Activated CD4-positive, CD25-positive, alpha-beta regulatory T cell treated with anti-CD3 and anti-CD28 coated beads, Interleukin-2, amount 50 U/mL, for 72 hours (primary cell): Measurements from ENCODE around the gene FN3KRP.
A peak's percentile ranks its signal among the peaks of the same experiment; 100 is the strongest.

Source experiments
- DNase-seq: peaks from one replicate; pipeline ENCODE4 v3.0.0; 2021

Gene FN3KRP, protein sequence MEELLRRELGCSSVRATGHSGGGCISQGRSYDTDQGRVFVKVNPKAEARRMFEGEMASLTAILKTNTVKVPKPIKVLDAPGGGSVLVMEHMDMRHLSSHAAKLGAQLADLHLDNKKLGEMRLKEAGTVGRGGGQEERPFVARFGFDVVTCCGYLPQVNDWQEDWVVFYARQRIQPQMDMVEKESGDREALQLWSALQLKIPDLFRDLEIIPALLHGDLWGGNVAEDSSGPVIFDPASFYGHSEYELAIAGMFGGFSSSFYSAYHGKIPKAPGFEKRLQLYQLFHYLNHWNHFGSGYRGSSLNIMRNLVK

DNA sequence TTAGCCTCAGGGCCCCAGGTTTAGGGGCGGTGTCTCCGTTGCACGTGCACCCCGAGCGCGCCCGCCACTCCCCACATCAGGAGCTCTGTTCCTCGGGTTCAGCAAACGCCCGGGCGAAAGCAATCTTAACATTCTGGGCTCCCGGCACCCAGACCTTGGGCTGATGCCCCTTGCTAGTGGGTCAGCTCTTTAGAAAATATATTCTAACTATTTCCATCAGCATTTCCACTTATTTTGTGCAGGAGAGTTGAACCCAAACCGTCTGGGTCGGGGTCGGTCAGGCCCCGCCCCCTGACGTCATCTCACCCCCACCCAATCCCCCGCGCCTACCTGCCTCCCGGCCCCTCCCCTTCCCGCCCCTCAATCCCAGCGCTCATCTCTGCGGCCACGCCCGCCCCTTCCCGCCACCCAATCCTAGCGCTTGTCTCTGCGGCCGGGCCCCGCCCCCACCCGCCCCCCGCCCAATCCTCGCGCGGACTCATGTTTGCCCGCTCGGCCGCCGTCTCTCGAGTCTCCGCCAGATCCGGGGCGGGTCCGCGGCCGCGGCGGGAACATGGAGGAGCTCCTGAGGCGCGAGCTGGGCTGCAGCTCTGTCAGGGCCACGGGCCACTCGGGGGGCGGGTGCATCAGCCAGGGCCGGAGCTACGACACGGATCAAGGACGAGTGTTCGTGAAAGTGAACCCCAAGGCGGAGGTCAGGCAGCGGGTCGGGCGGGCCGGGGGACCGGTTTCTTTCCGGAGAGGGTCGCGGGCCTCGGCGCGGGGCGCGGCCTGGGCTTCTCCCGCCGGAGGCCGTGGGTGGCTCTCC lies at the start of gene FN3KRP:
TSS of gene FN3KRP (plus strand) at position 504 of the 808 bp plus-strand sequence. CDS start at position 554, 50 bp downstream.
- DNase-seq = peak; percentile 89

DNA sequence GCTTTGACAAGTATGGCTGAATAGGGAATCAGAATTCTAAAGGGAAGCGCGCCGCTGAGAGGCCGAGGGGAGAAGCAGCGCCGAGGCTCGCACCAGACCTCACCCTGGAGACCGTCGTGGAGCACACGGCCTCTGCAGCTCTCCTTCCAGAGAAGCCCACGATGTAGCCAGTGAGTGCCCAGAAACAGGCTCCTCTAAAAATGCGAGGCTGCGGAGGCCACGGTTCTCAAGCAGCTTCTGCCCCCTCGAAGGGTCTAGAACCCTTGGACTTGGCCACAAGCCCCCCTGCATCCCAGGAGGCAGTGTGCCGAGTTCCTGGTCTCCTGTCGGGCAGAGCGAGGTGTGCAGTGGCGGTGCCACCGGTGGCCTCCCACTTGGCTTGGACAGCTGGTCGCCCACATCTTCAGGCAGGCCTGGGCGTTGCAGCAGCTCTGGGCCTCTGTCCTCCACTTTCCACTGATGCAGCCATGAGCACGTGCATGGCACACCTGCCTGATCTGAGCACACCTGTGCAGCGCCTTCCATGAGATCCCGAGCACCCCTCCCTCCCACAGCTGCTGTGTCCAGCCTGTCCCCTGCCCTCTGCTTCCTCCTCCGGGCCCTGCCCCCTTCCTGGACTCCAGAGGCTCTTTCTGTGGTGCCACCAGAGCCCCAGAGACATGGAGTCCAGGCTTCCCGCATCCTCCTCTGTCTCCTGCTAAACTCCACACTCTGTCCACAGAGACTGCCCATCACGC lies 49.4 kb upstream of the FN3KRP start:
- no peak for DNase-seq

DNA sequence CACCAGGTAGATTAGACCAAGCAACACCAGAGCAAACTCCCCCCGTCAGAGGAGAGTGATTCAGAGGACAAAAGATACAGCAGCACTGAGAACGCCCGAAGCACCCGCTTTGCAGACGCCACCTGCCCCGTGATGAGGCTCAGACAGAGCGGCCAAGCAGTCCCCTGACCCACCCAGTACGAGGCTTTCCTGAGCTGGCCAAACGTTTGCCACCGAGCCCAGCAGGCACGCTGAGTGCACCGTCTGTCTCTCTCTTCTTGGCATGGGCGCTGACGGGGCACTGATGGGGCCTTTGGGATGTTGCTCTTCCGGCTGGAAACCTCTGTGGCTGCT lies 48.9 kb upstream of the FN3KRP start:
- DNase-seq = no peak

DNA sequence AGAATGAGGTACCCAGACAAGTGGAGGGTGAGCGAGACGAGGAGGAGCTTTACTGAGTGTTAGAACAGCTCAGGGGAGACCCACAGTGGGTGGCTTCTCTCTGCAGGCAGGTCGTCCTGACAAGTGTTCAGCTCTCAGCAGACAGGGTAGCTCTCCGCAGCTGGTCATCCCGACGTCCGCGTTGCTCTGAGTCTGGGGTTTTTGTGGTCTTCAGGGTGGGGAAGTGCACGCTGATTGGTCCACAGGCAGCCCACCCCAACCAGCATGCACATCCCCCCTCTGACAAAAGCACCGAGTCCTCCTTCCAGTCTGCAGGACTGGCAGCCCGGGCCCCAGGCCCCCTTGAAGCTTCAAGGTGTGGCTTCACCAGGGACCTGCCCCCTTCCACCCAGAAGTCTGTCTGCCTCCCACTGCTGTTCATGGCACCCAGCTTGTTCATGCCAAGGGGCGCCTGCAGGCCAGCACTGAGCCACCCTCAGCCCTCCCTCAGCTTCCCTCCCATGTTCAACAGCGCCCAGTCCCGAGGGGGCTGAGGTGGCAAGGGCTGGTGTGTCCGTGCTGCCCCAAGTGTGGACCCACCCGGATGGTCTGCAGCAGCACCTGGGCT lies 48.4 kb upstream of the FN3KRP start:
- no peak for DNase-seq

DNA sequence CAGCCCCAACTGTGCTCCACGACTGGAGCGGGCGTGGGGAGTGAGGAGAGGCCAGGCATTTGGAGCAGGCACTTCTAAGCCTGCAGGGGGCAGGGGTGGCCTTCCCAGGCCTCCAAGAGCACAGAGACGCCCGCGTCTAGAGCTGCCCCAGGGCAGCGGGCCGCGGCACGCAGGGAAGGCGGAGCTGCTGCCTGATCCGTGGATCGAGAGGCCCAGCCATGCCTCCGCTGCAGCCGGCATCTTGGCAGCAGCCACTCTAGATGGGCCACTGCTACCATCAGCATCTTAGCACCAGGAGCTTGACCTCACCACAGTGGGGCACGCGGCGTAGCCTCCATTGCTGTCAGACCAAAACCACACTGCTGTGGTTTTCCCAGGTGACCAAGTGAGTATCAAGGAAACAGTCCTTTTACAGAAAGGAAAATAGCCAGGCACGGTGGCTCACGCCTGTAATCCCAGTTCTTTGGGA lies 47.8 kb upstream of the FN3KRP start:
- DNase-seq = no peak

DNA sequence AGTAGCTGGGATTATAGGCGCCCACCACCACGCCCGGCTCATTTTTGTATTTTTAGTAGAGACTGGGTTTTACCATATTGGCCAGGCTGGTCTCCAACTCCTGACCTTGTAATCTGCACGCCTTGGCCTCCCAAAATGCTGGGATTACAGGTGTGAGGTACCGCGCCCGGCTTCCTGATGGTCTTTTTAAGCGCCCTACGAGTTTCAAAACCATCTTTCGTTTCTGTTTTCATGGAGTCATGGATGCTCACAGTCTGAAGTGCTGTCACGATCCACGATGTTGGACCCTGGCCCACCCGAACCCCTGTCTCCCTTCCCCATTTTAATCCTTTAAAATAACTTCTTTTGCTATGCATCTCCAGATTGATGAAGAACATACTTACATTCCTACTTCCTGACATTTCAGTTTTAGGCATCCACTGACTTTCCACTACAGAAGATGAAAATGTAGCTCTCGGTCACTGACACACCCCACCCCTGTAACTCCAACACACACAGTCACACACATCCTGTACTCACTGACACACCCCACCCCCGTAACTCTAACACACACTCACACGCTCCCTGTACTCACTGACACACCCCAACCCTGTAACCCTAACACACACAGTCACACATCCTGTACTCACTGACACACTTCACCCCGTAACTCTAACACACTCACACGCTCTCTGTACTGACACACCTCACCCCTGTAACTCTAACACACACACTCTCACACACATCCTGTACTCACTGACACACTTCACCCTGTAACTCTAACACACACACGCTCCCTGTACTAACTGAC lies 45.6 kb upstream of the FN3KRP start:
- no peak for DNase-seq

DNA sequence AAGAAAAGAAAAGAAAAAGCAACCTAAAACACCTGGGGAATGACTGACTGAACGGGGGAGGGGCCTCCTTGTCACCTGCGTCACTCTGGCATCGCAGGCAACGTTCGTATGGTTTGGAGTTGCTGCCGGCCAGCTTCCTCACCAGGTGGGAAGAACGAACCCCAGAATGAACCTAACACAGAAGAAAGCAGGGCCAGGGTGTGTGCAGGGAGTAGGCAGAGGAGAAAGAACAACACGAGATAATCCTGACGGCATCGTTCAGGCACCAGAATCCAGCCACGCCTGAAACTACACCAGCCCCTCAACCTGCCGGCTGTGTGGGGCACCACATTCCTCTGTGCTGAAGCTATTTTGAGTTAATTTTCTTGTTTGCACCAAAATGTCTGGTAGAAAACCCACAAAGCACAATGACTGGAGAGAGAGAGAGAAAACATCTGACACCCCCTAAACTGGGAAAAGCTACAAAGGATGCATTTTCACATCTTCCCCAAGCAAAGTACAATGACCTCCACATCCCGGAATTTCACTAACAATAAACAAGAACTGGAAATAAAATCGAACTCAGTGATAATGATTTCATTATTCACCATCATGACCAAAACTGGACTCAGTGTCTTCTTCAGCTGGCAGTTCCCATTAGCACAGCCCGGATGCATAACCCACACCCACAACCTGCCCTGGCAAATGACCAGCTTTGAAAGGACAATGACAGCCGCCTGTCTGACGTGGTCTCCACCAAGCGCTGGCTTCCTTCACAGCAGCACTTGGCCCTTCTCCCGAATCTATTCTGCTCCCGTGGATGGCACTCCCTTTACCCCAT lies 41.6 kb upstream of the FN3KRP start:
- no peak for DNase-seq

DNA sequence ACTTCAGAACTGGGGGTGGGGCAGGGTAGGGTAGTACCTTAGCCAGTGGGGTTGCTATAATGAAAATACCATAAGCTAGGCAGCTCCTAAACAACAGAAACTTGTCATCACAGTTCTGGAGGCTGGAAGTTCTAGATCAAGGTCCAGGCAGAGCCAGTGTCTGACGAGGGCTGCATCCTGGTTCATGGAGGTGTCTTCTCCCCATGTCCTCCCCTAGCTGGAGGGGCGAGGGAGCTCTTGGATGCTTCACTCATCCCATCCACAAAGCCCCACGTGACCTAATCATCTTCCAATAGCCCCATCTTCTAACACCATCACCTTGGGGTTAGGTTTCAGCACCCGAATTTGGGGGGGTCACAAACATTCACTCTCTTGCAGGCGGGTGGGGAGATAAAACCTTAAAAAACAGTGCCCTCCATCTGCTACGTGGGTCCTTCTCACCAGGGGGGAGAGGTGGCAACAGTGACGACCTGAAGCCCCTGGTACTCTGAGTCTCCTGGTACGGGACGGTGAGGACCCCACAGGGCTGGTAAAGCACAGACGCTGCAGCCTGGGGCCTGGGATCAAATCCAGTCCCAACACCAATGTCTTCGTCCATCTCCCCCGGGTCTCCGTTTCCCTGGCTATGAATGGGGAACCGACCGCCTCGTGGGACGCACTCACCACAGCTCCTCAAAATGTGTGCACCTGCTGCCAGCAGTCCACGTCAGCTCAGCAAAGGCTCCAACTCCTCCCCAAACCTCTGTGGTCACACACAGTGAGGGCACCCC lies 40.8 kb upstream of the FN3KRP start:
- no peak for DNase-seq

DNA sequence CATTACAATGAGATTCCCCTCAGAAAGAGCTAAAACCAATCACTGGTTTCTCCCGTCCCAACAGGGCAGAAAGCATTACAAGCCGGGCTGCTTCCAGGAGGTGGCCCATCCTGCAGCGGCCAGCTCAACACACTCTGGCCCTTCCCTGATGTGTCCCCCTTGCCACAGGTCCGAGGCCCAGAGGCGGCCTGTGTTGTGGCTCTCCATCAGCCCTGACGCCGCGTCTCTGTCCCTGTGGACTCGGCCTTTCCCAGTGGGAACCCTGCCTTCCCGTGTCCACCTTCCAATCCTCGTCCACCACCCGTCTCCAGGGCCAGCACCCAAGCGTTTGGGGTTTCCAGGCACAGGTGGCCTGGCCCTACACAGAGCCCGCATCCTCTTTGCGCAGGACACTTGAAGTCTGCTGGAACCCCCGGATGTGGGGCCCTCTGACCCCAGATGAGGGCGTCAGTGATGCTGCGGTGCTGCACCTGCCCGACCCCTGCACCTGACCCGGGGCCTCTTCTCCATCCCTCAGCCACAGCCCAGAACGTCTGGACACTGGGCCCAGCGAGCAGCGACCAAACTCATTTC lies 39.1 kb upstream of the FN3KRP start:
- no peak for DNase-seq

DNA sequence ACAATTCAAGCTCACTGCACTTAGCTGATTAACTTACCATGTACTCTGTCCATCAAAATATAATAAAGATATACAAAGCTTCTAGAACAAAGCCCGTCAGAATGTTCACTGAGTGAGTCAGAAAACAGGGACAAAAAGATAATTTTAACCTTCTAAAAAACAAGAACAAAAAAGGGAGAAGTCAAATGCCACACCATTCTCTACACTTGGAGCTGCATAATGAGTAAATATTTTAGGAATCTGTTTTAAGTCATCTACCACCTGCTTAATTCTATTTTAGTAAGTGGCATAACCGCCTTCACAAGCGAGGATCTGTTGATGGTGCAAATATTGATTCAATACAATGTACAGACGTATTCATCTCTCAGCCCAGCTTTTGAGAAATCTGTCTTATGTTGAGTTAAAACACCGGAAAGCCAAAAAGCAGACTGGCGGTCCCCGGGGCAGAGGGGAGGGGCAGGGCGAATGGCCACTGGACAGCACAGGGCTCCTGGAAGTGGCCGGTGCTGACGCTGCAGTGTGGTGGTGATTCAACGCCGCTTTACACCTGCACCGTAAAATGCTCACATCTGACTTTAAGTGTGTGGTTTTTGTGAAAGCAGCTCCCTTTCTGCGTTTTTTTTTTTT lies 38.1 kb upstream of the FN3KRP start:
- no peak for DNase-seq

DNA sequence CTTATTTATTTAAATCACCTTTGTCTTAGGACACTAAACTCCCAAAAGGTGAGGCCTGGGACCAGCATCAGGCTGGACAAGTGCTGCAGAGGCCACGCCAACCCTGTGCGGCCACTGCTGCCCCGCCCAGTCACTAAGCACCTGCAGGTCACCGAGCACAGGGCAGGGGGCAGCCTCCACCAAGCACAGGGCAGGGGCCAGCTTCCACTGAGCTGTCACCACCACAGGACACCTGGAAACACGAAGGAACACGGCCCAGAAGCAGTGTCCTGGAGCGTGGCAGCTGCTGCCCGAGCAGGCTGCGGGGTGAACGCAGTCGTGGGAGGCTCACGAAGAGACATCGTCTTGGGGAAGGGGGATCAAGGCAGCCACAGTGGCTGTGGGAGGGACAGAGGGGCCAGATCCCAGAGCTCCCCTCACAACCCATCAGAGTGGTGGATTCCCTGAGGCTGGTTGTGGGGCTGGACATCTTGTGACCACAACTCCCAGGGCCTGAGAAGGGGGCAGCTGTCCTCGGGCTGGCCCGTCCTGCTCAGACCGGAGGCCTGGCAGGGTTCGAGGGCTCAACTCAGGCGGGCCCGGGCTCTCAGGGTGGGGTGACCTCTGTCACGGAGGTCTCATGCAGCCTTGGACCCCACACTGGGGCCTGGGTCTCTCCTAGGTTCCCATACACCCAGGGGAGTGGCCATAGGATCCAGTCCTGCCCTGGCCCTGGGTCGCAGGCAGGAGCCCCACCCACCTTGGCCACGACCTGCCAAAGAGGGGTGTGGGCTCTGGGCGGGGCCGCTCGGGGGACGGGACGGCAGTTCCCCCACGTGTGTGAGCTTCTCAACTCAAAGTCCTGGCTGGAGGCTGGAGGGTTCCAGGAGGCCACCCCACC lies 36.7 kb upstream of the FN3KRP start:
- DNase-seq = no peak

DNA sequence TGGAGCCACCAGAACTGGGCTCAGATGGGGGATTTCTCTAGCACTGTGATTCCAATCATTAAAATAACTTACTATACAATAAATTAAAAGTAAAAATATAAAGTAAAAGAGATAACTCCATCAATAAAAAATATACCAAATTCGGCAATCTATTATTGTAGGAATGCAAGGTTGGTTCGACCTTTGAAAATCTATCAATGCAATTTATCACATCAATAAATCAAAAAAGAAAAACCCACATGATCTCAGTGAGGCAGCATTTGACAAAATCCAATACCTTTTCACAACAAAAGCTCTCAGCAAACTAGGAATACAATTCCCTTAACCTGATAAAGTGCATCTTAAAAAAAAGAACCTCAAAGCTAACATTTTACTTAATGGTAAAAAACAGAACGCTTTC lies 35.0 kb upstream of the FN3KRP start:
- no peak for DNase-seq

DNA sequence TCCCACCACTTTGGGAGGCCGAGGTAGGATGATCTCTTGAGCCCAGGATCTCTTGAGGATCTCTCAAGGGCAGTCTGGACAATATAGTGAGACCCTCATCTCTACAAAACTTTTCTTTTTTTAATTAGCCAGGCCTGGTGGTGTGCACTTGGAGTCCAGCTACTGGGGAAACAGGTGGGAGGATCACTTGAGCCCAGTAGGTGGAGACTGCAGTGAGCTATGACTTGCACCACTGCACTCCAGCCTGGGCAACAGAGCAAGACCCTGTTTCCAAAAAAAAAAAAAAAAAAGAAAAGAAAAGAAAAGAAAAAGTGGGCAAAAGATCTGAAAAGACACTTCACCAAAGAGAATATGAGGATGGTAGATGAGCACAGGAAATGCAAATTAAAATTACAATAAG lies 33.0 kb upstream of the FN3KRP start:
- no peak for DNase-seq

DNA sequence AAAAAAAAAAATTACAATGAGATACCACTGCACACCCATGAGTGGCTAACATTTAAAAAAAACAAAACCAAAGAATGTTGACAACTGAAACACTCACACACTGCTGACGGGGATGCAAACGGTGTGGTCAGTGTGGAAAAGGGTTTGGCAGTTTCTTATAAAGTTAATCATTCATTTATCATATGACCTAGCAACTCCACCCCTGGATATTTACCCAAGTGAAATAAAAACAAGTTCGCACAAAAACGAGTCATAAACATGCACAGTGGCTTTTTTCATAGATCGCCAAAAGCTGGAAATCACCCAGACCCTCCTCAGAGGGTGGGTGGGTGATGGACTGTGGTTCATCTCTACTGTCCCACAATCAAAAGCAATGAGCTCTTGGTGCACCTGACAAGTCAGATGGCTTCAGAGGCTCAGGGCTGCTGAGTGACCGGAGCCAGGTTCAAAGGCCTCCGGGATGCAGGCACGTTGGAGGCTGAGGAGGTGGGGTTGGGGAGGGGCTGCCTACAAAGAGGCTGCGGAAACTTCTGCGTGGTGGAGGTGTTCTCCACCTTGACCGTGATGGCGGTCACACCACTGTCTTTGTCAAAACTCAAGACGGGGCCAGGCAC lies 32.2 kb upstream of the FN3KRP start:
- DNase-seq = no peak

DNA sequence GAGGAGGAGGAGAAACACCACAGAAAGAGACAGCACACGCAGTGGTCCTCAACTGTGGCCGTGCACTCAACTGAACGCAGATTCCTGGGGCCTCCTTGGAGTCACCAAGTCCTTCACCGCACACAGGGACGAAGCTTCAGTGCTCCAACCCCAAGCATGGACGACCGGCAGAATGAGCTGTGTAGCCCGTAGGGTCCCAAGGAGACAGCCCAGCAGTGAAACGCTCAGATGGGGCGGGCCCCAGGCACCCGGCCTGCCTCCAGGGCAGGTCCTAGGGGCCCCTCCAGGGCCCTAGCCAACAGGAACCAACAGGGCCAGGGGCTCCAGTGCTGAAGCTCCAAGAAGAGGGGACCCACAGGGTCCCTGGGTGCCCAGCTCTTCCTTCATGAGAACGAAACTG lies 31.2 kb upstream of the FN3KRP start:
- no peak for DNase-seq

DNA sequence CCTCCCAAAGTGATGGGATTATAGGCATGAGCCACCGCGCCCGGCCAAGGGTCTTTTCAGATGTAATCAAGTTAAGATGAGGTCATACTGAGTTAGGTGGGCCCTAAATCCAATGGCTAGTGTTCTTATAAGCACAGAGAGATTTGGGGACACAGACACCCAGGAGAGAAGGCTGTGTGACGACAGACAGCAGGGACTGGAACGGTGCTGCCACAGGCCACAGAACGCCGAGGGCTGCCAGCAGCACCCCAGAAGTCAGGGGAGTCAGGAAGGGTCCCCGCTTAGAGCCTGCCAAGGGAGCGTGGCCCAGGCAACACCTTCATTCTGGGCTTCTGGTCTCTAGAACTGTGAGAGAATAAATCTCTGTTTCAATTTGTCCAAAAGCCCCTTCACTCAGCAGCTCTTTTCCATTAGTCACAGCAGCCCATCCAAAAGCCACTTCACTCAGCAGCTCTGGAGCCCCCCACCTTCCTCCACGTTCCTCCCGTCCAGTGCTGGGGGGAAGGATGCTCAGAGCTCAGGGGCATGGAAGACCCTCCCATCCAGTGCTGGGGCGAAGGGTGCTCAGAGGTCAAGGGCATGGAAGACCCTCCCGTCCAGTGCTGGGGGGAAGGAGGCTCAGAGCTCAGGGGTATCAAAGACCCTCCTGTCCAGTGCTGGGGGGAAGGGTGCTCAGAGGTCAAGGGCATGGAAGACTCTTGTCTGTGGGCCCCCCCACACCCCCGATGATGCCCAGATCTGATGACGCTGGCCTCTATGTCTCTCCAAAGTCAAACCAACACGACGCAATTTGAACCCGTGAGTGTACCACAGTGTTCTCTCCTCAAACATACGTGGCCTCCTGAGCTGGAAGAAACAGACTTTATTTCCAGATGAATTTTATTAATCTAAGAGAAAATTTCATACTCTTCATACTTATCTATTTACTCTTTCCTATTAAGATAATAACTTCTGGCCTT lies 29.9 kb upstream of the FN3KRP start:
- DNase-seq = no peak

DNA sequence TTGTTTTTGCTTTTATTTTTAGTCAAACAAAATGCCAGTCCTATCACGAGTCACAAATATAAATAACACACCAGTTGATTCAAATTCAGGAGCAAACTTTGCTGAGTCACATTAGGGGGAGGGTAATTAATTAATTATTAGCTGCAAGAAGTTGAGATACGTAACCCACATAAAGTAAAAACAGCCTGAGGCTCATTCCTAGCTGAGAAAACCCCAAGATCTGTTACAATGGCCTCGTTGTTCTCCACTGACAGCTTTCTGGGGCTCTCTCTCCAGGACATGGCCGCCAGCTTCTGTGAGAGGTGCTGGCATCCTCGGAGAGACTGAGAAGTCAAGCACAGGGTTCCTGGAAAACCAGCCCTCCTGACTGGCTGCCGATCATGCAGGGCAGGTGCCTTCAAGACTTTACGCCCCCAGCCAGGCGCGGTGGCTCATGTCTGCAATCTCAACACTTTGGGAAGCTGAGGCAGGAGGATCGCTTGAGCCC lies 29.1 kb upstream of the FN3KRP start:
- DNase-seq = no peak
